ENCODE data around the gene COX14.

COX14 gene

GRCh38 chr12:50167049-50167828 lies 55.2 kb downstream of the COX14 start, which contains the start of gene CERS5:
Gene CERS5 (minus strand): TSS chr12:50167369. CDS start chr12:50167297, 72 bp downstream.
- no peak for TF ChIP-seq CTCF (IDR thresholded peaks at IDR 0.05; ENCODE audit: insufficient read depth, missing control alignments)
- DNase-seq (ENCODE audit: insufficient read length, low spot score) (peak; percentile 96), FAIRE-seq (no peak)
